Inflammatory macrophage treated with lipopolysaccharide for 1 hour (primary cell): ENCODE data around the gene COX7A2L.
A peak's percentile ranks its signal among the peaks of the same experiment; 100 is the strongest.

ENCODE experiments used
- DNase-seq, 2 donors: peaks; one replicate each; pipeline ENCODE4 v3.0.0-alpha.2; 2020 to 2022

The COX7A2L gene

GRCh38 chr2:42315844-42316470 is 45.1 kb downstream of the COX7A2L start:
- DNase-seq: no peak

GRCh38 chr2:42314892-42315468 is 46.0 kb downstream of the COX7A2L start:
- DNase-seq: peak; percentile 61 to 70

GRCh38 chr2:42312106-42312505 is 48.9 kb downstream of the COX7A2L start:
- no peak for DNase-seq

- DNase-seq: no peak
Observed at GRCh38 chr2:42310007-42310515, 51.0 kb downstream of the COX7A2L start.

- DNase-seq: no peak
Observed at GRCh38 chr2:42309366-42309765, 51.7 kb downstream of the COX7A2L start.

- no peak for DNase-seq
Observed at GRCh38 chr2:42307180-42307579, 53.8 kb downstream of the COX7A2L start.

- DNase-seq: no peak
Observed at GRCh38 chr2:42304059-42304713, 56.8 kb downstream of the COX7A2L start.

GRCh38 chr2:42303252-42303651 is 57.8 kb downstream of the COX7A2L start:
- no peak for DNase-seq

- no peak for DNase-seq
Observed at GRCh38 chr2:42300527-42300926, 60.5 kb downstream of the COX7A2L start.
